Ishikawa (cell line): ENCODE results near the gene NUCB1.

Experiments used
- CREB1 ChIP-seq: IDR thresholded peaks from 2 replicates; pipeline ENCODE4 v1.6.1; 2012; ENCODE audit warnings: low read depth
- FOXM1 ChIP-seq: IDR thresholded peaks from 2 replicates; pipeline ENCODE4 v1.6.1; 2012; ENCODE audit warnings: low read depth, borderline replicate concordance
- USF1 ChIP-seq: IDR thresholded peaks from 2 replicates; pipeline ENCODE4 v1.6.1; 2012
- YY1 ChIP-seq: IDR thresholded peaks from 2 replicates; pipeline ENCODE4 v1.6.1; 2012; ENCODE audit warnings: low read depth

- no peak for TF ChIP-seq CREB1
- TF ChIP-seq USF1, result no peak
- TF ChIP-seq YY1, result no peak
- no peak for TF ChIP-seq FOXM1
Observed at GRCh38 chr19:48953141-48953540, 53.0 kb downstream of the NUCB1 start.
